Skin epidermis (tissue), 12 donors: ENCODE results near the gene GBP7.
A peak's percentile ranks its signal among the peaks of the same experiment; 100 is the strongest.

Experiments used
- H3K27ac ChIP-seq, 21 experiments: fragments of 200-600 bp; sonication (generic) in 11 of 21; one replicate each; pipeline ENCODE4 v1.5.0; 2020; ENCODE audit warnings: mild to moderate bottlenecking in 3 of 21, inconsistent platforms in 2 of 21, moderate library complexity in 2 of 21
- H3K4me3 ChIP-seq, 7 experiments: fragments of 200-600 bp; sonication (generic) in 2 of 7; one replicate each; pipeline ENCODE4 v1.5.0; 2020; ENCODE audit warnings: inconsistent platforms in 2 of 7, mild to moderate bottlenecking in 2 of 7, moderate library complexity in 1 of 7

The GBP7 gene

GRCh38 chr1:89171067-89171438 lies 4.8 kb downstream of the GBP7 start:
- no peak overlapping the region for H3K4me3 ChIP-seq
- H3K27ac ChIP-seq: no peak overlapping the region

GRCh38 chr1:89170170-89171066 lies 5.4 kb downstream of the GBP7 start:
- Histone ChIP-seq H3K4me3 (no peak overlapping the region), H3K27ac (no peak overlapping the region)

- H3K27ac ChIP-seq: no peak overlapping the region
- no peak overlapping the region for H3K4me3 ChIP-seq
Observed at GRCh38 chr1:89169166-89169565, 6.6 kb downstream of the GBP7 start.

GRCh38 chr1:89167590-89168230 lies 8.1 kb downstream of the GBP7 start:
- no peak overlapping the region for H3K4me3 ChIP-seq
- H3K27ac ChIP-seq: no peak overlapping the region

GRCh38 chr1:89166705-89167104 lies 9.1 kb downstream of the GBP7 start:
- Histone ChIP-seq H3K27ac (no peak overlapping the region), H3K4me3 (no peak overlapping the region)

GRCh38 chr1:89165811-89166210 lies 10.0 kb downstream of the GBP7 start:
- no peak overlapping the region for H3K4me3 ChIP-seq
- no peak overlapping the region for H3K27ac ChIP-seq

- H3K27ac ChIP-seq: no peak overlapping the region
- H3K4me3 ChIP-seq: no peak overlapping the region
Observed at GRCh38 chr1:89151047-89151446, 24.8 kb downstream of the GBP7 start.

GRCh38 chr1:89149976-89150375 lies 25.8 kb downstream of the GBP7 start:
- no peak overlapping the region for H3K27ac ChIP-seq

GRCh38 chr1:89149229-89149628 lies 26.6 kb downstream of the GBP7 start:
- H3K27ac ChIP-seq: no peak overlapping the region
- H3K4me3 ChIP-seq: no peak overlapping the region

More at GRCh38 chr1:89149976-89150375, 25.8 kb downstream of the GBP7 start:
- no peak overlapping the region for H3K4me3 ChIP-seq

GRCh38 chr1:89147678-89148658 lies 27.8 kb downstream of the GBP7 start:
- Histone ChIP-seq H3K27ac (no peak overlapping the region), H3K4me3 (no peak overlapping the region)

- no peak overlapping the region for H3K27ac ChIP-seq
Observed at GRCh38 chr1:89146721-89147120, 29.1 kb downstream of the GBP7 start.

GRCh38 chr1:89143484-89143883 lies 32.3 kb downstream of the GBP7 start:
- no peak overlapping the region for H3K4me3 ChIP-seq
- no peak overlapping the region for H3K27ac ChIP-seq

More at GRCh38 chr1:89146721-89147120, 29.1 kb downstream of the GBP7 start:
- H3K4me3 ChIP-seq: no peak overlapping the region

GRCh38 chr1:89142160-89142559 lies 33.6 kb downstream of the GBP7 start:
- H3K4me3 ChIP-seq: no peak overlapping the region
- H3K27ac ChIP-seq: no peak overlapping the region

GRCh38 chr1:89133747-89134146 lies 42.1 kb downstream of the GBP7 start:
- no peak overlapping the region for H3K4me3 ChIP-seq
- H3K27ac ChIP-seq: no peak overlapping the region

- H3K4me3 ChIP-seq: no peak overlapping the region
- peak overlapping the region in 1 of 21 experiments; percentile 45 for H3K27ac ChIP-seq
Observed at GRCh38 chr1:89130716-89131115, 45.1 kb downstream of the GBP7 start.

GRCh38 chr1:89129911-89130310 lies 45.9 kb downstream of the GBP7 start:
- Histone ChIP-seq H3K27ac (peak overlapping the region in 14 of 21 experiments; percentile 27 to 97 (median 80)), H3K4me3 (no peak overlapping the region)

- peak overlapping the region in 4 of 7 experiments; percentile 1 to 32 (median 24) for H3K4me3 ChIP-seq
- H3K27ac ChIP-seq: peak overlapping the region in 20 of 21 experiments; percentile 2 to 97 (median 78)
Observed at GRCh38 chr1:89128003-89128458, 47.8 kb downstream of the GBP7 start.

GRCh38 chr1:89126602-89127565 lies 48.9 kb downstream of the GBP7 start:
- Histone ChIP-seq H3K27ac (peak overlapping the region in 20 of 21 experiments; percentile 50 to 97 (median 84)), H3K4me3 (peak overlapping the region in 3 of 7 experiments; percentile 7 to 59 (median 51))
